ENCODE data around the gene RNF148.

The RNF148 gene

DNA sequence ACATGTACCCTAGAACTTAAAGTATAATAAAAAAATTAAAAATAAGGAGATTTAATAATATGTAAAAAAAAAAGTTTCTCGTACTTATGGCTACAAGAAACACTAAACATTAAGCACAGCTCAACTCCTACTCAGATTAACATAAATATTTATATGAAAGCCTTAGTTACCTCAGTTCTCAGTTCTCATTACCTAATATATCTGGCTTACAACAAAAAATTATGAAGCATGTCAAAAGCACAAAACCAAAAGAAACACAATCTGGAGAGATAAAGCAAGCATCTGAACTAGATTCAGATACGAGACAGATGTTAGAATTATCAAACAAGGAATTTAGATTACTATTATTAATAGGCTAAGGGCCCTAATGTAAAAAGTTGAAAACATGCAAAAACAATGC, 43.9 kb downstream of the RNF148 start:
- TF ChIP-seq SPI1 (IDR thresholded peaks at IDR 0.05; ENCODE audit: low read depth, low read length) (no peak), POLR2AphosphoS5 (IDR thresholded peaks at IDR 0.05; ENCODE audit: low read depth, low read length) (no peak), POLR2A (IDR thresholded peaks at IDR 0.05; ENCODE audit: low read depth, low read length) (no peak), PAX5 (IDR thresholded peaks at IDR 0.05; ENCODE audit: insufficient read depth, low read length, severe bottlenecking) (no peak), TAF1 (IDR thresholded peaks at IDR 0.05; ENCODE audit: low read depth, low read length) (no peak), POU2F2 (IDR thresholded peaks at IDR 0.05; ENCODE audit: low read depth, low read length) (no peak)
- no peak for DNase-seq (ENCODE audit: insufficient read length, low spot score)
- FAIRE-seq = no peak

DNA sequence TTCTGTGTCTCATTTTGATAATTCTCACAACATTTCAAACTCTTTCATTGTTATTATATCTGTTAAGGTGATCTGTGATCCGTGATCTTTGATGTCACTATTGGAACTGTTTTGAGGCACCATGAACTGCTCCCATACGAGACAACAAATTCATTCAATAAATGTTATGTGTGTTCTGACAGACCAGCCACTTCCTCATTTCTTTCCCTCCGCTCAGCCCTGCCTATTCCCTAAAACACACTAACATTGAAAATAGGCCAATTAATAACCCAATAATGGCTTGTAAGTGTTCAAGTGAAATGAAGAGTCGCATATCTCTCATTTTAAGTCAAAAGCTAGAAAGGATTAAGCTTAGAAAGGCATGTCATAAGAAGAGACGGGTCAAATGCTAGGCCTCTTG, 49.0 kb downstream of the RNF148 start:
- DNase-seq (ENCODE audit: insufficient read length, low spot score) (no peak), FAIRE-seq (no peak)
- no peak for TF ChIP-seq POLR2A (IDR thresholded peaks at IDR 0.05; ENCODE audit: low read depth, low read length)
- no peak for TF ChIP-seq TAF1 (IDR thresholded peaks at IDR 0.05; ENCODE audit: low read depth, low read length)
- no peak for TF ChIP-seq SPI1 (IDR thresholded peaks at IDR 0.05; ENCODE audit: low read depth, low read length)
- TF ChIP-seq POLR2AphosphoS5 (IDR thresholded peaks at IDR 0.05; ENCODE audit: low read depth, low read length) = no peak
- TF ChIP-seq POU2F2 (IDR thresholded peaks at IDR 0.05; ENCODE audit: low read depth, low read length) = no peak
- no peak for TF ChIP-seq PAX5 (IDR thresholded peaks at IDR 0.05; ENCODE audit: insufficient read depth, low read length, severe bottlenecking)

DNA sequence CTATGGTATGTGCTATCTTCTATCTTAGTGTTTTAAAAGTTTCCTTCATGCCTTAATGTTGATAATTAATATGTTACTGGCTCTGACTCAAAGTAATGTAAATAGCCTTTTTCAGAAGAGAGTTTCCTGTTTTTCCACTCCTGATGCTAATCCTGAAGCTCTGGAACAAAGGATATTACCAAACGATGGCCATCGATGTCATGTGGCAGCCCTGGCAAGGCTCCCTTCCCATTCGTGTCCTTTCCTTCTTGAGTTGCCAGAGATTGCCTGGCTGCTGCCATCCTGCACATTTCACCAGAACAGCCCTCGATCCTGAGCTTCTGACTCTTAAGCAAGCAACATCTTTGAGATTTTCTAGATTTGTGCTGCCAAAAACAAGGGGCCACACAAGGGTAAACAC, 49.8 kb downstream of the RNF148 start:
- DNase-seq (ENCODE audit: insufficient read length, low spot score) (no peak), FAIRE-seq (no peak)
- TF ChIP-seq POU2F2 (IDR thresholded peaks at IDR 0.05; ENCODE audit: low read depth, low read length) (no peak), TAF1 (IDR thresholded peaks at IDR 0.05; ENCODE audit: low read depth, low read length) (no peak), PAX5 (IDR thresholded peaks at IDR 0.05; ENCODE audit: insufficient read depth, low read length, severe bottlenecking) (no peak), SPI1 (IDR thresholded peaks at IDR 0.05; ENCODE audit: low read depth, low read length) (no peak), POLR2A (IDR thresholded peaks at IDR 0.05; ENCODE audit: low read depth, low read length) (no peak), POLR2AphosphoS5 (IDR thresholded peaks at IDR 0.05; ENCODE audit: low read depth, low read length) (no peak)
